HG02642 (cell line): ENCODE results near the gene RPTOR.

Experiments
- ATAC-seq: cut with Tn5 transposase; IDR thresholded peaks from one replicate; pipeline ENCODE4 v1.9.1; 2021; ENCODE audit warnings: mild to moderate bottlenecking; ENCODE audit not compliant: unreplicated experiment, poor library complexity

Gene RPTOR

GRCh38 chr17:80990921-80991644, 446.4 kb downstream of the RPTOR start:
- no peak for ATAC-seq

GRCh38 chr17:80991645-80992076, 447.0 kb downstream of the RPTOR start, which contains the start of gene CHMP6:
Gene CHMP6 (plus strand): TSS chr17:80991841. CDS start chr17:80991919, 78 bp downstream.
- peak; percentile 51 for ATAC-seq

- ATAC-seq = peak; percentile 25
Observed at GRCh38 chr17:80992077-80992947, 447.7 kb downstream of the RPTOR start.

- no peak for ATAC-seq
Observed at GRCh38 chr17:80992948-80993624, 448.4 kb downstream of the RPTOR start.

GRCh38 chr17:80995131-80995530, 450.5 kb downstream of the RPTOR start:
- no peak for ATAC-seq

- ATAC-seq = no peak
Observed at GRCh38 chr17:80996422-80997305, 452.0 kb downstream of the RPTOR start.

GRCh38 chr17:80997424-80998117, 452.9 kb downstream of the RPTOR start:
- ATAC-seq = no peak

GRCh38 chr17:80998118-80998747, 453.6 kb downstream of the RPTOR start:
- ATAC-seq = no peak

- no peak for ATAC-seq
Observed at GRCh38 chr17:80998748-80999535, 454.3 kb downstream of the RPTOR start.

- no peak for ATAC-seq
Observed at GRCh38 chr17:80999536-81000333, 455.1 kb downstream of the RPTOR start.

GRCh38 chr17:81000334-81000630, 455.6 kb downstream of the RPTOR start:
- ATAC-seq = no peak

GRCh38 chr17:81000631-81001357, 456.2 kb downstream of the RPTOR start:
- ATAC-seq = no peak

GRCh38 chr17:81002013-81002384, 457.4 kb downstream of the RPTOR start:
- ATAC-seq = no peak

- ATAC-seq = no peak
Observed at GRCh38 chr17:81002409-81003361, 458.0 kb downstream of the RPTOR start.

GRCh38 chr17:81003711-81004475, 459.3 kb downstream of the RPTOR start:
- ATAC-seq = no peak
